Suprapubic skin (tissue), 4 donors: Measurements from ENCODE around the gene MIPOL1.

Experiments used
- POLR2A ChIP-seq, 2 donors: fragments of 450-650 bp; IDR thresholded peaks; one replicate each; pipeline ENCODE4 v1.6.1; 2017; ENCODE audit warnings: antibody characterized with exemption in 2 of 2, mild to moderate bottlenecking in 2 of 2, moderate library complexity in 2 of 2
- POLR2AphosphoS5 ChIP-seq, 3 donors: sonication (generic); formaldehyde crosslinking; IDR thresholded peaks; one replicate each; pipeline ENCODE4 v1.6.1; 2017; ENCODE audit warnings: antibody characterized with exemption in 3 of 3
- TF ChIP-seq, protein P1 (sequence below), 2 donors: fragments of 200-600 bp in 1 of 2; fragments of 450-650 bp in 1 of 2; sonication (generic) in 1 of 2; IDR thresholded peaks; one replicate each; pipeline ENCODE4 v1.5.1; 2016 to 2019; ENCODE audit warnings: antibody characterized with exemption in 2 of 2, mild to moderate bottlenecking in 1 of 2, moderate library complexity in 1 of 2

DNA sequence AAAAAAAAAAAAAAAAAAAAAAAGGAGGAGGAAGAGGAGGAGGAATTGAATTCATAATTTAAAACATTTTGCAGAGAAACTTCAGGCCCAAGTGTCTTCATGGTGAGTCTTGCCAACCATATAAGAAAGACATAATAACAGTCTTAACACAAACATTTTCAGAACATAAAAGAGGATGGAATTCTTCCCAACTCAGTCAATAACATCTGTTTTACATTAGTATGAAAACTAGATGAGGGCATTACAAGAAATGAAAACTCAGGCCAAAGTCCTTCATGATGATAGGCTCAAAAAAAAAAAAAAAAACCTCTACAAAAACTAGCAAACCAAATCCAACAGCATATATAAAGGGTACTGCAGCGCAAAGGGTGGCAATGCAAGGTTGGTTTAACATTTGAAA is 245.7 kb downstream of the MIPOL1 start:
- no peak for TF ChIP-seq POLR2A (IDR thresholded peaks at IDR 0.05)
- TF ChIP-seq POLR2AphosphoS5 (IDR thresholded peaks at IDR 0.05), result no peak
- TF ChIP-seq, protein P1, sequence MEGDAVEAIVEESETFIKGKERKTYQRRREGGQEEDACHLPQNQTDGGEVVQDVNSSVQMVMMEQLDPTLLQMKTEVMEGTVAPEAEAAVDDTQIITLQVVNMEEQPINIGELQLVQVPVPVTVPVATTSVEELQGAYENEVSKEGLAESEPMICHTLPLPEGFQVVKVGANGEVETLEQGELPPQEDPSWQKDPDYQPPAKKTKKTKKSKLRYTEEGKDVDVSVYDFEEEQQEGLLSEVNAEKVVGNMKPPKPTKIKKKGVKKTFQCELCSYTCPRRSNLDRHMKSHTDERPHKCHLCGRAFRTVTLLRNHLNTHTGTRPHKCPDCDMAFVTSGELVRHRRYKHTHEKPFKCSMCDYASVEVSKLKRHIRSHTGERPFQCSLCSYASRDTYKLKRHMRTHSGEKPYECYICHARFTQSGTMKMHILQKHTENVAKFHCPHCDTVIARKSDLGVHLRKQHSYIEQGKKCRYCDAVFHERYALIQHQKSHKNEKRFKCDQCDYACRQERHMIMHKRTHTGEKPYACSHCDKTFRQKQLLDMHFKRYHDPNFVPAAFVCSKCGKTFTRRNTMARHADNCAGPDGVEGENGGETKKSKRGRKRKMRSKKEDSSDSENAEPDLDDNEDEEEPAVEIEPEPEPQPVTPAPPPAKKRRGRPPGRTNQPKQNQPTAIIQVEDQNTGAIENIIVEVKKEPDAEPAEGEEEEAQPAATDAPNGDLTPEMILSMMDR (IDR thresholded peaks at IDR 0.05), result no peak
